Ishikawa (cell line): Measurements from ENCODE around the gene TMEM115.

ENCODE experiments used
- CEBPB ChIP-seq: IDR thresholded peaks from 2 replicates; pipeline ENCODE4 v1.6.1; 2012
- MAX ChIP-seq: IDR thresholded peaks from 2 replicates; pipeline ENCODE4 v1.6.1; 2012
- NFIC ChIP-seq: IDR thresholded peaks from 2 replicates; pipeline ENCODE4 v1.6.1; 2012
- RAD21 ChIP-seq: IDR thresholded peaks from 2 replicates; pipeline ENCODE4 v1.6.1; 2012; ENCODE audit warnings: low read depth
- REST ChIP-seq: IDR thresholded peaks from 2 replicates; pipeline ENCODE4 v1.6.1; 2012; ENCODE audit warnings: low read depth, mild to moderate bottlenecking
- TAF1 ChIP-seq: IDR thresholded peaks from 2 replicates; pipeline ENCODE4 v1.6.1; 2012; ENCODE audit warnings: low read depth, mild to moderate bottlenecking
- TEAD4 ChIP-seq: IDR thresholded peaks from 2 replicates; pipeline ENCODE4 v1.6.1; 2012
- USF1 ChIP-seq: IDR thresholded peaks from 2 replicates; pipeline ENCODE4 v1.6.1; 2012
- YY1 ChIP-seq: IDR thresholded peaks from 2 replicates; pipeline ENCODE4 v1.6.1; 2012; ENCODE audit warnings: low read depth
- ZBTB7A ChIP-seq: IDR thresholded peaks from 2 replicates; pipeline ENCODE4 v1.6.1; 2012; ENCODE audit warnings: low read depth

- TF ChIP-seq USF1, result no peak
- TF ChIP-seq TEAD4, result no peak
- no peak for TF ChIP-seq RAD21
- TF ChIP-seq REST, result no peak
- TF ChIP-seq YY1, result no peak
- TF ChIP-seq MAX, result no peak
- TF ChIP-seq NFIC, result no peak
- no peak for TF ChIP-seq TAF1
- TF ChIP-seq CEBPB, result no peak
- no peak for TF ChIP-seq ZBTB7A
Observed at GRCh38 chr3:50356553-50356952, 2.8 kb downstream of the TMEM115 start.
